GM19438 (cell line): ENCODE data around the gene PKD1L1.

Experiments used
- ATAC-seq: cut with Tn5 transposase; IDR thresholded peaks from one replicate; pipeline ENCODE4 v1.9.1; 2021; ENCODE audit warnings: low read depth; ENCODE audit not compliant: unreplicated experiment

PKD1L1 gene

DNA sequence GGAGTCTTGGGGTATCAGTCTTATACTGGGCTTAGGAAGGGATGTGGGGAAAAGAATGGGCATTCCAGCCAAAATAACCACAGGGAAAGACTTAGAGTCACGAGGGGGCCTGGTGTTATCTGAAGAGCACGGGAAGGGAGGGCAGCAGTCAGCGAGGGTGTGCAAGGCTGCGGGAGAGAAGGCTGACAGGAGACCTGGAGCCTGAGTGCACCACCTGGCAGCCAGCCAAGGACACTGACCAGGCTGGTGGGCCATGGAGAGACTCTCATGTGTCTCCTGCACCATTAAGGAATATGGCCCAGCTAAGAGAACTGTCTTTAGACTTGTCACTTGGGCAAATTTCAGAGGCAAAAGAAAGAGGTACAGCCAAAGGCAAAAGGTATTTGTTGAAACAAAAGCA is 69.6 kb downstream of the PKD1L1 start:
- ATAC-seq: no peak

DNA sequence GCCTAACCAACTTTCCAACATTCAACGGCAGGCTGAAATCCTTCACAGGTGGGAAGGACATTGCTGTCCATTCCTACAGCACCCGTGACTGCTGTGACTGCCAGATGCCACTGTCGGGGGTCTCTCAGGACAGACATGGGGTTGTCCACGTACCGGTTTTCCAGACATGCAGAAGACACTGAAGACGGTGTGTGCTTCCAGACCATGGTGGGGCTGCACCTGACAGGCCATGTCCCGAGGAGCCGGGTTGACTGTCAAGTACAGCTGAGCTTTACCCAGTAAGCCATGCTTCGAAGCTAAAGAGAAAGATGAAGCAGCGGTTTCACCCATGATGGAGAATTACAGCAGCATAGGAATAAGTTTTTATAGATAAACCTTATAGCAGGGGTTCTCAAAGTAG is 70.9 kb downstream of the PKD1L1 start:
- no peak for ATAC-seq

DNA sequence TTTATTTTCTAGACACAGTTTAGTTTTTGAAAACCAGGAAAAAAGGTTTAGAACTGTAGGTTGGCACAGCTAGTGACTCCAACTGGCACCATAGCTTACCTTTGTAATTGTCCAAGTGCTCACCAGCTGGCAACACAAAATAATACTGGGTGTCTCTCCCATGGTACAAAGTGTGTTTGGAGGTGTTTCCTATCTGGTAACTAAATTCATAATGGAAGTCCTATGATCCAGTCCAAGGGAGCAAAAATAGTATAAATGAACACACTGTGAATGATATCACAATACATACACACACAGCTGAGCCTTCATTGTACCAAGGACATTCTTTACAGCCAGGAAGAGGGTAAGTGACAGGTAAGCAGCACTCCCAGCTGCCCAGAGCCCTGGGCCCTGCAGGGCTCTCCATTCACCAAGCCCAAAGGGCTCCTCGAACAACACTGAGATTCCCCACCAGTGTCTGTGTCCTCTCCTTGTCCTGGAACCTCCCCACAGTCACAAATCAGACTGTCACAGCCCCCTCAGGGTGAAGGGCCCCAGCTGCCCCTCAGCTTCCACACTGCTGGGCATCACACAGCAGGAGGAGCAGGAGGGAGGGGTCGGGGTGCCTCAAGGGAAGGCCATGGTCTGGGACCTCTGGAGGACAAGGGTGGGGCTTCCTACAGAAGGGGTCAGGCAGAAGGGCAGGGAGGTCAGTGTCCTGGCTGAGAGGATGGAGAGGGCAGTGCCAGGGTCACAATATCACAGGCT is 72.1 kb downstream of the PKD1L1 start:
- ATAC-seq: no peak

DNA sequence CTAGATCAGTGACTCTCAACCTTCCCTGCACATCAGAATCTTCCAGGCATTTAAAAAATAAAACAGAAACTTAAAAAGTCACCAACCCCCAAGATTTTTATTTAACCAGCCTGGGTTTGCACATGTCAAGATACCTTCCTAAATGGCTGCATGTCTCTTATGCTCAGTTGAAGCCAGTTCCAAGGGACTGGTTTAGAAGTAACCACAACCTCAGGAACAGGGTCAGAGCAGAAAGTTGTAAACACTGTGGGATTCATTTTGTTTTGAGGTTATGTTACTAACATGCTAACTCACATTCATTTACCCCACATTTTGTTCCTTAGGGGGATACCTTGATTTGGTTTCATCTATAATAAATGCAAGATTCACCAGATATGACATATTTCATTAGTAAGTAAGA is 72.9 kb downstream of the PKD1L1 start:
- no peak for ATAC-seq

- ATAC-seq: no peak
These were observed 74.5 kb downstream of the PKD1L1 start for GRCh38 chr7:47873762-47874161.

DNA sequence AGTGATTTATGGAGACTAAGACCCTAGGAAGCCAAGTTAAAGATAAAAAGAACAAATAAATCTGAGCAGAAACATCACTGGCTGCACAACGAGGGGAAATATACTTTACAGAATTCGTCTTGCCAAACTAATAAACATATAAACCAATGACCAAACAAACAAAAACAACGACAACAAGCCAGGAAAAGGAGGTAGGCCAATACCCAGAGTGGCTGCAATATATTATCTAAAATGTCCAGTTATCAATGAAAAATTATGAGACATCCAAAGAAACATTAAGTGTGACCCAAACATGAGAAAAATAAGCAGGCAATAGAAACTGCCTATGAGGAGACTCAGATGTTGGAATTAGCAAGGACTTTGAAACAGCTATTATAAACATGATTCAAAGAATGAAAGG is 81.0 kb downstream of the PKD1L1 start:
- no peak for ATAC-seq

GRCh38 chr7:47866120-47866519 is 82.1 kb downstream of the PKD1L1 start:
- no peak for ATAC-seq

- no peak for ATAC-seq
These were observed 95.7 kb downstream of the PKD1L1 start for GRCh38 chr7:47852330-47853245.

DNA sequence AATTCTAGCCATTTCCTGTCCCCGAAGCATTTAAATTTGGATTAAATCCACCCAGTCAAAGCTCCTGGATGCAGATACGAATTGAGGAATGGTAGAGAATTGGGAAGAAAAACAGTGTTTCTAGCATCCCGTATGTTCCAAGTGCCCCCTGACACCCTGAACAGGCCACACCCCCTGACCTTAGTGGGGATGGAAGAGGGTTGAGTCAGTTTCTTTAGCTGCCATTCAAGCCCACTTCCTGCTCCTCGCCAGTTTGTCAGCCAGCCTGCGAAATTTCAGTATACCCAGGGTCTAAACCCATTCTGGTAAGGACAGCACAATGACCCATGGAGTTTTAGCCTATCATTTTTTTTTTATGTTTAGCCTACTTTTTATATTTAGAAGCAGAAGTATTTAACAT is 101.1 kb downstream of the PKD1L1 start:
- ATAC-seq: no peak

GRCh38 chr7:47846138-47846836 is 102.0 kb downstream of the PKD1L1 start:
- no peak for ATAC-seq

- no peak for ATAC-seq
These were observed 104.0 kb downstream of the PKD1L1 start for GRCh38 chr7:47844311-47844710.

GRCh38 chr7:47843291-47843690 is 105.0 kb downstream of the PKD1L1 start:
- ATAC-seq: no peak

GRCh38 chr7:47839381-47839780 is 108.9 kb downstream of the PKD1L1 start:
- ATAC-seq: no peak

DNA sequence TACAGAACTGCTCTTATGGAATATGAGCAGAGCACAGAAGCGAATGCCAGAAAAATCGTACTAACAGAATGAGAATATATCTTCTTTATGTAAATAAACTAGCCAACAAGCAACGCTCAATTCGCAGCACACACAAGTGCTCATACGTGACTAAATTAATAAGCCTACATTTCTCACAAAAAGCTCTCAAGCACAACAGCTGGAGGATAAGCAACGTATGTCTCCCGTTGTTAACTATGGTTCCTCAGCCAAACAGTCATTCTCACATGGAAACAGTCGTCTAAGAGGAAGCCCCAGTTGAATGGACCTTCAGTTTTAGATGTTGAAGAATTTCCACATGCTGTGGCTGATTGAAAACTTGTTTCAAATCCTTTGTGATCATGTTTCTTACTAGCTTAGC is 110.4 kb downstream of the PKD1L1 start:
- no peak for ATAC-seq

GRCh38 chr7:47836503-47837202 is 111.6 kb downstream of the PKD1L1 start:
- ATAC-seq: no peak

DNA sequence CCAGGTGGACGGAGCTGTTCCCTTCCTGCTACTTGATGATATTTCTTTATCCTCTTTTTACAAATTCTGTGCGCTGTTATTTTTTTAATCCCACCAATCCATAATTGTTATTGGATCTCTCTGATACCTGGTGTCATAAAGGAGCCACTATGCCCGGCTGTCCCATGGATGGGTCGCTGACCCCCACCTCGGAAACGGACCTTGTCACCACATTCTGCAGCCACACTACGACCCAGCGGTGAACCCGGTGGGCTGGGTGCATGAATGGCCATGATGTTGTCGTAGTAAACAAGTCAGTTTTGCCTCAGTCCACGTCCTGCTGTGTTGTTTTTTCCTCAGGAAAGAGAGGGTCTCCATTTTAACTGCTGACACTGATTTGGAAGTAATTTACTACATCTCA is 112.2 kb downstream of the PKD1L1 start:
- ATAC-seq: no peak

GRCh38 chr7:47833211-47833610 is 115.1 kb downstream of the PKD1L1 start:
- no peak for ATAC-seq

DNA sequence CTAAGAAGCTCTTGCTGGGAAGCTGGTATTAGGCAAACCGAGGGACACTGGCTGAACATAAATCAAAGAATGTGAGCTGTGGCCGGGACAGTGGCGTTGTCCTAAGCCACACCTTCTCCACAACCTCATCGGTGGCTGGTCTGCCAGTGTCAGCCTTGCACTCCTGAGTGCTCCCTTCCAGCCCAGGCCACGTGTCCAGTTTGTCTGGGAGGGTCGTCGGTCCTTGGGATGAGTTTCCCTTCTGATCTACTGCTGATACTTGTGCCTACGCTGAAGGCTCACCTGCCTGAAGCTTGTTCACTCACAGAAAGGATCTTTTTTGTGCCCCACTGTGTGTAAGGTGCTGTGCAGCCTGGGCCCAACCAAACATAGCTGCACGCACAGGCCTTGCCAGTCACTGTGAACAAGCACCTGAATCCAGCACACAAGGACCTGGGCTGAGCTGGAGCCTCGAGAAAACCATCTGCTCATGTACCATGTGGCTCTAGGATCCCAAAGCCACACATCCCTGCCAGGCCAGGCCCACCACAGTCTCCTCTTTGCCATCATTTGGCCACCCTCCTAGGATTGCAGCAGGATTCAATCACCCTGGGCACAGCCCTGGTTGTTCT is 116.1 kb downstream of the PKD1L1 start:
- ATAC-seq: no peak

- ATAC-seq: no peak
These were observed 118.3 kb downstream of the PKD1L1 start for GRCh38 chr7:47830015-47830414.

DNA sequence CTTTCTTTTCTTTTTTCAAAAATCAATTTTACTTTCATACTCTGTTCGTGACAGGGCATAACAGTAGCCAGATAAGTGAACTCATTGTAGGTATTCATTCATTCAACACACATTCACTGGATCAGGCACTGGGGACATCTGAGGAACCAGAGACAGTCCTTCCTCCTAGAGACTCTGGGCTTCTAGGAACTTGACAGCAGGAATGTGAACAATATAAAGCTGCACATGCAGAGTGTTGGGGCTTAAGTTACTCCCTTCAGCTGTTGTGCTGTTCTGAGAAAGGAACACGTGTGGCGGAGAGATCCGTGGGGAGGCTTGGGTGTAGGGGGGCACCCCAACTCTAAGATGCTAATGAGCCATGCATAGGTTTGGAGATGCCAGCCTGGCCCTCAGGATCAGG is 120.4 kb downstream of the PKD1L1 start:
- ATAC-seq: no peak
